ENCODE measurements around the gene CLDN11.

- TF ChIP-seq, protein P1, sequence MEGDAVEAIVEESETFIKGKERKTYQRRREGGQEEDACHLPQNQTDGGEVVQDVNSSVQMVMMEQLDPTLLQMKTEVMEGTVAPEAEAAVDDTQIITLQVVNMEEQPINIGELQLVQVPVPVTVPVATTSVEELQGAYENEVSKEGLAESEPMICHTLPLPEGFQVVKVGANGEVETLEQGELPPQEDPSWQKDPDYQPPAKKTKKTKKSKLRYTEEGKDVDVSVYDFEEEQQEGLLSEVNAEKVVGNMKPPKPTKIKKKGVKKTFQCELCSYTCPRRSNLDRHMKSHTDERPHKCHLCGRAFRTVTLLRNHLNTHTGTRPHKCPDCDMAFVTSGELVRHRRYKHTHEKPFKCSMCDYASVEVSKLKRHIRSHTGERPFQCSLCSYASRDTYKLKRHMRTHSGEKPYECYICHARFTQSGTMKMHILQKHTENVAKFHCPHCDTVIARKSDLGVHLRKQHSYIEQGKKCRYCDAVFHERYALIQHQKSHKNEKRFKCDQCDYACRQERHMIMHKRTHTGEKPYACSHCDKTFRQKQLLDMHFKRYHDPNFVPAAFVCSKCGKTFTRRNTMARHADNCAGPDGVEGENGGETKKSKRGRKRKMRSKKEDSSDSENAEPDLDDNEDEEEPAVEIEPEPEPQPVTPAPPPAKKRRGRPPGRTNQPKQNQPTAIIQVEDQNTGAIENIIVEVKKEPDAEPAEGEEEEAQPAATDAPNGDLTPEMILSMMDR (conservative IDR thresholded peaks at IDR 0.05; ENCODE audit: low read length), result no peak
- no peak for TF ChIP-seq EZH2phosphoT487 (IDR thresholded peaks at IDR 0.05; ENCODE audit: borderline replicate concordance, low read depth, low read length)
Measured at GRCh38 chr3:170469151-170470062, 50.7 kb downstream of the CLDN11 start.

Measured in OCI-LY7 (cell line).